CD4-positive, alpha-beta memory T cell (primary cell): ENCODE measurements around the gene ADM5. TPM values are rescaled to one million over a fixed set of nuclear protein-coding genes. Genes with fewer than 3 reads are reported as not detected.

Experiments
- CTCF ChIA-PET: fragments of 350-600 bp; sonication (Branson Sonifier 250); formaldehyde crosslinking; loops from one replicate; lab custom pipeline; 2021; ENCODE audit warnings: inconsistent platforms; ENCODE audit not compliant: partially characterized antibody; lab: Charles Lee
- POLR2A ChIA-PET: fragments of 350-600 bp; sonication (Branson Sonifier 250); formaldehyde crosslinking; loops from one replicate; lab custom pipeline; 2021; ENCODE audit not compliant: partially characterized antibody; lab: Charles Lee
- DNase-seq, 5 donors: peaks; one replicate each; pipeline versions ENCODE4 v3.0.0 to v3.0.0-alpha.2; 2020 to 2022; ENCODE audit warnings: mixed read lengths in 1 of 5
- H3K27ac ChIP-seq: one replicate; pipeline ENCODE4 v1.7.0; 2013; ENCODE audit warnings: low read depth, low read length
- H3K27me3 ChIP-seq: 2 replicates; pipeline ENCODE4 v1.7.0; 2013; ENCODE audit warnings: mild to moderate bottlenecking, low read length, moderate library complexity; ENCODE audit not compliant: insufficient read depth
- H3K36me3 ChIP-seq: 2 replicates; pipeline ENCODE4 v1.7.0; 2013; ENCODE audit warnings: mild to moderate bottlenecking, low read length, moderate library complexity; ENCODE audit not compliant: insufficient read depth
- H3K4me1 ChIP-seq: 2 replicates; pipeline ENCODE4 v1.7.0; 2013; ENCODE audit warnings: mild to moderate bottlenecking, low read length, moderate library complexity; ENCODE audit not compliant: insufficient read depth
- H3K4me3 ChIP-seq, 2 donors: one replicate each; pipeline ENCODE4 v1.7.0; 2013; ENCODE audit warnings: low read length in 2 of 2, mild to moderate bottlenecking in 1 of 2
- H3K9me3 ChIP-seq, 2 donors: one replicate each; pipeline ENCODE4 v1.7.0; 2013; ENCODE audit warnings: low read length in 2 of 2, control low read depth in 1 of 2; ENCODE audit not compliant: control insufficient read depth in 1 of 2
- H3K27ac Mint-ChIP-seq, 7 donors: one replicate each; pipeline ENCODE4 v1.8.0; 2020 to 2021; ENCODE audit warnings: mixed read lengths in 7 of 7, mild to moderate bottlenecking in 6 of 7, inconsistent platforms in 3 of 7, moderate library complexity in 3 of 7
- H3K27me3 Mint-ChIP-seq, 2 donors: one replicate each; pipeline ENCODE4 v1.8.0; 2020 to 2021; ENCODE audit warnings: mixed read lengths in 2 of 2
- H3K36me3 Mint-ChIP-seq, 2 donors: one replicate each; pipeline ENCODE4 v1.8.0; 2020 to 2021; ENCODE audit warnings: mixed read lengths in 2 of 2, inconsistent platforms in 1 of 2, mild to moderate bottlenecking in 1 of 2
- H3K4me1 Mint-ChIP-seq, 4 donors: one replicate each; pipeline ENCODE4 v1.8.0; 2020 to 2021; ENCODE audit warnings: mixed read lengths in 4 of 4, mild to moderate bottlenecking in 1 of 4
- H3K4me3 Mint-ChIP-seq, 8 donors: one replicate each; pipeline ENCODE4 v1.8.0; 2020 to 2021; ENCODE audit warnings: mixed read lengths in 8 of 8, mild to moderate bottlenecking in 7 of 8, moderate library complexity in 6 of 8, inconsistent platforms in 3 of 8
- H3K9me3 Mint-ChIP-seq, 8 donors: one replicate each; pipeline ENCODE4 v1.8.0; 2020 to 2021; ENCODE audit warnings: mixed read lengths in 8 of 8, mild to moderate bottlenecking in 5 of 8, inconsistent platforms in 3 of 8, moderate library complexity in 1 of 8
- intact Hi-C: fragments of 100-400 bp; cut with micrococcal nuclease; formaldehyde crosslinking; loops from one replicate; pipeline ENCODE4 v1.15.1; 2023
- polyA plus RNA-seq, 2 donors: library from polyadenylated mRNA; unstranded; fragments of 300-500 nt; fragmentation: Illumina TruSeq; gene quantifications; one replicate each; pipeline ENCODE4 v1.2.3, GENCODE V29; 2021
- total RNA-seq, 2 experiments: library from RNA; stranded (reverse); gene quantifications; one replicate each; pipeline ENCODE4 v1.2.3, GENCODE V29; 2021

ADM5 gene
- total and polyA plus RNA-seq, 4 experiments from 2014 or later: 0.24 to 4.4 (median 4.0) TPM; not detected in 1

DNA sequence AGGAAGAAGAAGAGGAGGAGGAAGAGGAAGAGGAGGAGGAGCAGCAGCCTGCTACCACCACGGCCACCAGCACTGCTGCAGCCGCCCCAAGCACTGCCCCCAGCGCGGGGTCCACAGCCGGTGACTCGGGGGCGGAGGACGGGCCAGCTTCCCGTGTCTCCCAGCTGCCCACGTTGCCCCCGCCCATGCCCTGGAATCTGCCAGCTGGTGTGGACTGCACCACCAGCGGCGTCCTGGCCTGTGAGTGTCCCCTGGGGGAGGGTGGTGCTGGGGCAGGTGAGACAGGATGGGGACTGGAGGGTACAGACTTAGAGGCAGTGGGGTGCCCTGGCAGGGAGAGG, 36.0 kb upstream of the ADM5 start:
- Histone ChIP-seq H3K27me3 (no peaks in the 10 kb centered on the region), H3K4me3 (no peak overlapping the region), H3K9me3 (no peaks in the 10 kb centered on the region), H3K27ac (no peak overlapping the region), H3K36me3 (peaks cover 55% of the 10 kb centered on the region), H3K4me1 (no peaks in the 10 kb centered on the region)
- intact Hi-C loops: no loop called here
- H3K4me3 Mint-ChIP-seq: no peak overlapping the region
- H3K36me3 Mint-ChIP-seq: peaks cover 13 to 42% of the 10 kb centered on the region in 2 donors
- no peak for DNase-seq
- POLR2A ChIA-PET: interaction anchor here (5.5 kb wide), 1 partner anchor 11 kb away, joined by 30 read pairs; the partner anchor contains the start of genes BCL2L12 and IRF3
- H3K9me3 Mint-ChIP-seq: no peaks in the 10 kb centered on the region
- H3K4me1 Mint-ChIP-seq: peaks cover 0 to 9% (median under 1%) of the 10 kb centered on the region in 4 donors
- no peaks in the 10 kb centered on the region for H3K27me3 Mint-ChIP-seq
- peak overlapping the region in 1 of 7 donors; percentile 40 for H3K27ac Mint-ChIP-seq
- CTCF ChIA-PET: interaction anchor here (0.9 kb wide), 1 partner anchor 19 kb away, joined by 4 read pairs; no protein-coding TSS in a partner anchor

DNA sequence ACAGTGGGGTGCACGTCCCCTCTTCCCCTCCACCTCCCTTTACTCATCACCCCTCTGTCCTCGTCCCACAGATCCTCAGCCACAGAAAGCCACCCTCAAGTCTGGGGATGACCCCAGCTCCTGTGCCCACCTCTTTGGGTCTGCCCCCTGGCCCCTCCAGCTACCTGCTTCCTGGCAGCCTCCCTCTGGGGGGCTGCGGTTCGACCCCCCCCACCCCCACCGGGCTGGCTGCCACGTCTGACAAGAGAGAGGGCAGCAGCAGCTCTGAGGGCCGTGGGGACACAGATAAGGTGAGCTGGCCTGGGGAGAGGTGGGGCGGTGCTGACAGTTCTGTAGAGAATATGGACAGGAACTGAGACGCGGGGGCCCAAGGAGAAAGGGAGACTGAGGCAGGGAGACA, 34.8 kb upstream of the ADM5 start:
- H3K4me3 Mint-ChIP-seq: no peak overlapping the region
- peaks cover 2 to 6% (median 3%) of the 10 kb centered on the region in 4 donors for H3K4me1 Mint-ChIP-seq
- H3K36me3 Mint-ChIP-seq: peaks cover 9 to 47% of the 10 kb centered on the region in 2 donors
- no peaks in the 10 kb centered on the region for H3K27me3 ChIP-seq
- DNase-seq: peak in 1 of 5 donors; percentile 25
- intact Hi-C loops: no loop called here
- no peaks in the 10 kb centered on the region for H3K27me3 Mint-ChIP-seq
- peaks cover 67% of the 10 kb centered on the region for H3K36me3 ChIP-seq
- H3K27ac Mint-ChIP-seq: peak overlapping the region in 3 of 7 donors; percentile 37 to 75 (median 42)
- no peak overlapping the region for H3K27ac ChIP-seq
- no peak overlapping the region for H3K4me3 ChIP-seq
- H3K9me3 Mint-ChIP-seq: no peaks in the 10 kb centered on the region
- ChIA-PET CTCF (interaction anchor here (1.5 to 2.8 kb wide), 2 partner anchors 11 to 18 kb away, joined by 5 to 7 read pairs; no protein-coding TSS in a partner anchor), POLR2A (interaction anchor here (1.1 to 5.5 kb wide), 2 partner anchors 10 to 11 kb away, joined by 3 to 30 read pairs; partner anchors contain the start of genes BCL2L12 and IRF3)
- H3K4me1 ChIP-seq: peaks cover 6% of the 10 kb centered on the region
- H3K9me3 ChIP-seq: no peaks in the 10 kb centered on the region

DNA sequence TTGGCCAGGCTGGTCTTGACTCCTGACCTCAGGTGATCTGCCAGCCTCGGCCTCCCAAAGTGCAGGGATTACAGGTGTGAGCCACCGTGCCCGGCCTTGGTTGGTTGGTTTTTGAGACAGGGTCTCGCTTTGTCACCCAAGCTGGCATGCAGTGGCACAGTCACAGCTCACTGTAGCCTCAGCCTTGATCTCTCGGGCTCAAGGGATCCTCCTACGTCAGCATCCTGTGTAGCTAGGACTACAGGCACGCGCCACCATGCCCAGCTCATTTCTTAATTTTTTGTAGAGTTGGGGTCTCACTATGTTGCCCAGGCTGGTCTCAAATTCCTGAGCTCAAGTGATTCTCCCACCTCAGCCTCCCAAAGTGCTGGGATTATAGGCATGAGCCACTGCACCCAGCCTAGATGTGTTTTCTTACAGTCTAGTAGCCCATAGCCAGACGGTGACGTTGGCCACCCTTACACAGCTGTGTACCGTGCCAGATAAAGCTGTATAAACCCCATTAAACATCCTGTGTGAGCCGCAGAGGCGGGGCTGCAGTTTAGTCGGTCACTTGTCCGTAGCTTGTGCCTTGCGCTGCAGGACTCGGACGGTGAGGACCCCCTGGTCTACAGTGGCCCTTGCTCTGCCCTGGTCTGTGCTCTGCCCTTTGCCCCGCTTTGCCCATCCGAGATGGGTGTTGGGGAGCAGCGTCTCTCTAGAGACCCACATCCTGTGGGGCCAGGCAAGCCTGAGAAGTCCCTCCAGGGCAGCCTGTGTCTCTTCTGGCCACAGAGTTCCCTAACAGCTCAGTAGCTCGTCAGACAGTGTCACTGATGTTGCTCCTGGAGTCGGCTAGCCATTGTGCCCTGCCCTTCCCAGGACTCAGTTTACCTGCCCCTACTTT, 33.6 kb upstream of the ADM5 start:
- Histone ChIP-seq H3K27me3 (no peaks in the 10 kb centered on the region), H3K4me1 (peaks cover 6% of the 10 kb centered on the region), H3K9me3 (no peaks in the 10 kb centered on the region), H3K36me3 (peaks cover 67% of the 10 kb centered on the region), H3K4me3 (no peak overlapping the region), H3K27ac (no peak overlapping the region)
- H3K36me3 Mint-ChIP-seq: peaks cover 16 to 50% of the 10 kb centered on the region in 2 donors
- ChIA-PET POLR2A (interaction anchor here (0.6 to 5.5 kb wide), 6 partner anchors 9 to 160 kb away, joined by 3 to 30 read pairs (median 6); partner anchors contain the start of genes BCL2L12, IRF3, PRR12 and RPS11), CTCF (interaction anchor here (1.5 to 2.8 kb wide), 2 partner anchors 12 to 17 kb away, joined by 5 to 7 read pairs; no protein-coding TSS in a partner anchor)
- no peak overlapping the region for H3K4me3 Mint-ChIP-seq
- H3K4me1 Mint-ChIP-seq: peaks cover 2 to 15% (median 9%) of the 10 kb centered on the region in 4 donors
- H3K9me3 Mint-ChIP-seq: no peaks in the 10 kb centered on the region
- H3K27ac Mint-ChIP-seq: peak overlapping the region in 2 of 7 donors; percentile 36 to 64
- intact Hi-C loops: loop anchor here (1.0 kb wide), 1 partner anchor 16 kb away; no protein-coding TSS in a partner anchor
- no peaks in the 10 kb centered on the region for H3K27me3 Mint-ChIP-seq
- peak in 1 of 5 donors; percentile 18 for DNase-seq

DNA sequence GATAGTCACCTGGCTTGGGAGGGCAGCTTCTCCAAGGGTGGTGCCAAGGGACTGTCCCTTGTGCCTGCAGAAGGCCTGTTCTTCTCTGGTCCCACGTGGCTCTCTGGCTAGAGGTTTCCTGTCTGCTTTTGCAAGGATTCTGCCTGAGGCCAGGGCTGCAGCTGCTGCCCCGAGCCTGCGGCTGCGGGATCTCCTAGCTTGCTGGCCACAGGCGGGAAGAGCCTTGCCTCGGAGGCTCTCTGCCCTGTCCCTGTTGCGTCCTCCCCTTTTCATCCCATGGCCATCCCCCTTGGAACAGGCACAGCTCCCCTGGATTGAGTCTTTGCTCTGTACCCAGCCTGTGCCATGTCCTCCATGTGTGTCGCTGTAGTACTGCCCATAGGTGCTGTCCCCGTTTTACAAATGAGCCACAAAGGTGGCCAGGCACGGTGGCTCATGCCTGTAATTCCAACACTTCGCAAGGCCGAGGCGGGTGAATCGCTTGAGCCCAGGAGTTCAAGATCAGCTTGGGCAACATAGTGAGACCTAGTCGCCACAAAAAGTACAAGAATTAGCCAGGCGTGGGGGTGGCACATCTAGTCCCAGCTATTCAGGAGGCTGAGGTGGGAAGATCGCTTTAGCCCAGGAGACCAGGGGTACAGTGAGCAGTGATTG, 32.8 kb upstream of the ADM5 start:
- H3K4me1 ChIP-seq: peaks cover 6% of the 10 kb centered on the region
- Mint-ChIP-seq H3K9me3 (no peaks in the 10 kb centered on the region), H3K4me3 (no peak overlapping the region), H3K27me3 (no peaks in the 10 kb centered on the region), H3K27ac (peak overlapping the region in 4 of 7 donors; percentile 18 to 81 (median 44)), H3K4me1 (peaks cover 2 to 21% (median 9%) of the 10 kb centered on the region in 4 donors), H3K36me3 (peaks cover 16 to 54% of the 10 kb centered on the region in 2 donors)
- intact Hi-C loops: no loop called here
- ChIA-PET CTCF (interaction anchor here (2.8 kb wide), 1 partner anchor 16 kb away, joined by 7 read pairs; no protein-coding TSS in a partner anchor), POLR2A (interaction anchor here (1.5 to 5.5 kb wide), 4 partner anchors 8 to 16 kb away, joined by 4 to 30 read pairs (median 9); partner anchors contain the start of genes BCL2L12, IRF3, RRAS and SCAF1)
- peaks cover 74% of the 10 kb centered on the region for H3K36me3 ChIP-seq
- DNase-seq: peak in 1 of 5 donors; percentile 24
- H3K4me3 ChIP-seq: no peak overlapping the region
- no peaks in the 10 kb centered on the region for H3K27me3 ChIP-seq
- H3K27ac ChIP-seq: no peak overlapping the region
- H3K9me3 ChIP-seq: no peaks in the 10 kb centered on the region

DNA sequence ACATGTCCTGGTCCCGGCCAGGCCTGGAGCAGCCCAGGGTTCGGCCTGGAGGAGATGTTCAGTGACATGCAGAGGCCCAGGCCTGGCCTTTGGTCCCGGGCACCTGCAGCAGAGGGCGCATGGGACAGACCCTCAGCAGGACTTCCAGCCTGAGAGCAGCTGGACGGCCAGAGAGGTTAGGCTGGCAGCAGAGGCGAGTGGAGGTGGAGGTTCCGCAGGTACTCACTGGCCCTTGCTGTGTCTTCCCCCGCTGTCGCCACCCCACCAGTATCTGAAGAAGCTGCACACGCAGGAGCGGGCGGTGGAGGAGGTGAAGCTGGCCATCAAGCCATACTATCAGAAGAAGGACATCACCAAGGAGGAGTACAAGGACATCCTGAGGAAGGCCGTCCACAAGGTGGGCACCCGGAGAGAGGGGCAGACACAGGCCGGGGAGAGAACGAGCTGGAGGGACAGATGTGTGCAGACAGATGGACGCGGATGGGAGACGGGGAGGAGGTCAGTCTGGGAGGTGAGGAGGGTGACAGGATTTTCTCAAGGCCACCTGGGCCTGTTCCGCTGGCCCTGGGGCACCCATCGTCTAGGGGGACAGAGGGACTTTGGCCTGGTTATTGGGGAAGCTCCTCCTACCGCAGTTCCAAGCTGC, 31.8 kb upstream of the ADM5 start:
- H3K27ac Mint-ChIP-seq: peak overlapping the region in 4 of 7 donors; percentile 23 to 78 (median 72)

DNA sequence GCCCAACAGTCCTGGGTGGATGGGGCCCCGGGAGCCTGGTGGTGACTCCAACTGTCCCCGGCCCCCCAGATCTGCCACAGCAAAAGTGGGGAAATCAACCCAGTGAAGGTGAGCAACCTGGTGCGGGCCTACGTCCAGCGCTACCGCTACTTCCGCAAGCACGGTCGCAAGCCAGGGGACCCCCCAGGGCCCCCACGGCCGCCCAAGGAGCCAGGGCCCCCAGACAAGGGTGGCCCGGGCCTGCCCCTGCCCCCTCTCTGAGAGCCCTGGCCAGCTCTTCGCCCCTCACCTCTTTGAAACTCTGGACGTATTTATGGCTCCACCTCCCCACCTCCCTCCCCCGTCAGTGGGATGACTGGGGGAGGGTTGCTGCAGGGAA, 31.3 kb upstream of the ADM5 start:
- DNase-seq: no peak
- H3K36me3 ChIP-seq: peaks cover 87% of the 10 kb centered on the region
- POLR2A ChIA-PET: interaction anchor here (1.1 to 11.0 kb wide), 4 partner anchors 10 to 19 kb away, joined by 4 to 125 read pairs (median 9); partner anchors contain the start of genes PRMT1, RRAS and SCAF1

More for the DNA sequence above, 31.8 kb upstream of the ADM5 start:
- Mint-ChIP-seq H3K9me3 (no peaks in the 10 kb centered on the region), H3K4me1 (peaks cover 3 to 30% (median 10%) of the 10 kb centered on the region in 4 donors), H3K36me3 (peaks cover 16 to 58% of the 10 kb centered on the region in 2 donors), H3K27me3 (no peaks in the 10 kb centered on the region), H3K4me3 (no peak overlapping the region)
- ChIA-PET CTCF (no interaction called here), POLR2A (interaction anchor here (2.1 to 5.5 kb wide), 3 partner anchors 7 to 18 kb away, joined by 8 to 30 read pairs (median 10); partner anchors contain the start of genes BCL2L12, IRF3, RRAS and SCAF1)
- Histone ChIP-seq H3K4me1 (peaks cover 14% of the 10 kb centered on the region), H3K27ac (no peak overlapping the region), H3K27me3 (no peaks in the 10 kb centered on the region), H3K36me3 (peaks cover 82% of the 10 kb centered on the region), H3K4me3 (no peak overlapping the region), H3K9me3 (no peaks in the 10 kb centered on the region)
- DNase-seq: peak in 1 of 5 donors; percentile 33
- intact Hi-C loops: no loop called here

More for the DNA sequence above, 31.3 kb upstream of the ADM5 start:
- no peaks in the 10 kb centered on the region for H3K9me3 Mint-ChIP-seq
- H3K9me3 ChIP-seq: no peaks in the 10 kb centered on the region
- H3K27ac Mint-ChIP-seq: no peak overlapping the region
- peaks cover 16 to 55% of the 10 kb centered on the region in 2 donors for H3K36me3 Mint-ChIP-seq
- no peak overlapping the region for H3K27ac ChIP-seq
- H3K4me1 Mint-ChIP-seq: peaks cover 8 to 35% (median 14%) of the 10 kb centered on the region in 4 donors
- no peaks in the 10 kb centered on the region for H3K27me3 ChIP-seq
- intact Hi-C loops: no loop called here
- no peaks in the 10 kb centered on the region for H3K27me3 Mint-ChIP-seq
- CTCF ChIA-PET: no interaction called here
- H3K4me1 ChIP-seq: peaks cover 19% of the 10 kb centered on the region
- H3K4me3 ChIP-seq: no peak overlapping the region
- H3K4me3 Mint-ChIP-seq: no peak overlapping the region
